ENCODE data around the gene BTN1A1. TPM values are rescaled to one million over a fixed set of nuclear protein-coding genes. Genes with fewer than 3 reads are reported as not detected.
A peak's percentile ranks its signal among the peaks of the same experiment; 100 is the strongest.

The BTN1A1 gene
- total and polyA plus RNA-seq, 9 of the 15 experiments (the other 6 are each of a cell fraction or from before 2014, with no cell fraction given) = 0.01 to 0.15 (median 0.06) TPM; not detected in 4

- TF ChIP-seq ZNF785 (CRISPR knock-in tag; IDR thresholded peaks at IDR 0.05) = no peak
- TF ChIP-seq SNRNP70 (optimal IDR thresholded peaks at IDR 0.05; ENCODE audit: low read depth, low read length) = no peak
- no peak for TF ChIP-seq ZBTB1 (CRISPR knock-in tag; IDR thresholded peaks at IDR 0.05; ENCODE audit: borderline replicate concordance, low read depth)
- no peak for TF ChIP-seq ASH1L (IDR thresholded peaks at IDR 0.05; ENCODE audit: borderline replicate concordance, low read depth, partially characterized antibody)
- TF ChIP-seq PHB (CRISPR knock-in tag; IDR thresholded peaks at IDR 0.05) = no peak
- TF ChIP-seq GTF2E2 (tag; IDR thresholded peaks at IDR 0.05) = no peak
- TF ChIP-seq, protein P1, sequence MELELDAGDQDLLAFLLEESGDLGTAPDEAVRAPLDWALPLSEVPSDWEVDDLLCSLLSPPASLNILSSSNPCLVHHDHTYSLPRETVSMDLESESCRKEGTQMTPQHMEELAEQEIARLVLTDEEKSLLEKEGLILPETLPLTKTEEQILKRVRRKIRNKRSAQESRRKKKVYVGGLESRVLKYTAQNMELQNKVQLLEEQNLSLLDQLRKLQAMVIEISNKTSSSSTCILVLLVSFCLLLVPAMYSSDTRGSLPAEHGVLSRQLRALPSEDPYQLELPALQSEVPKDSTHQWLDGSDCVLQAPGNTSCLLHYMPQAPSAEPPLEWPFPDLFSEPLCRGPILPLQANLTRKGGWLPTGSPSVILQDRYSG (tag; conservative IDR thresholded peaks at IDR 0.05; ENCODE audit: low read depth) = peak; percentile 78
- TF ChIP-seq MTF1 (CRISPR knock-in tag; IDR thresholded peaks at IDR 0.05; ENCODE audit: borderline replicate concordance) = no peak
- TF ChIP-seq HNRNPUL1 (IDR thresholded peaks at IDR 0.05; ENCODE audit: low read length) = no peak
- TF ChIP-seq ZBTB11 (CRISPR knock-in tag; IDR thresholded peaks at IDR 0.05) = peak in 1 of 3 experiments; percentile 45; a peak in 1 of 6 replicates
- TF ChIP-seq, protein P2, sequence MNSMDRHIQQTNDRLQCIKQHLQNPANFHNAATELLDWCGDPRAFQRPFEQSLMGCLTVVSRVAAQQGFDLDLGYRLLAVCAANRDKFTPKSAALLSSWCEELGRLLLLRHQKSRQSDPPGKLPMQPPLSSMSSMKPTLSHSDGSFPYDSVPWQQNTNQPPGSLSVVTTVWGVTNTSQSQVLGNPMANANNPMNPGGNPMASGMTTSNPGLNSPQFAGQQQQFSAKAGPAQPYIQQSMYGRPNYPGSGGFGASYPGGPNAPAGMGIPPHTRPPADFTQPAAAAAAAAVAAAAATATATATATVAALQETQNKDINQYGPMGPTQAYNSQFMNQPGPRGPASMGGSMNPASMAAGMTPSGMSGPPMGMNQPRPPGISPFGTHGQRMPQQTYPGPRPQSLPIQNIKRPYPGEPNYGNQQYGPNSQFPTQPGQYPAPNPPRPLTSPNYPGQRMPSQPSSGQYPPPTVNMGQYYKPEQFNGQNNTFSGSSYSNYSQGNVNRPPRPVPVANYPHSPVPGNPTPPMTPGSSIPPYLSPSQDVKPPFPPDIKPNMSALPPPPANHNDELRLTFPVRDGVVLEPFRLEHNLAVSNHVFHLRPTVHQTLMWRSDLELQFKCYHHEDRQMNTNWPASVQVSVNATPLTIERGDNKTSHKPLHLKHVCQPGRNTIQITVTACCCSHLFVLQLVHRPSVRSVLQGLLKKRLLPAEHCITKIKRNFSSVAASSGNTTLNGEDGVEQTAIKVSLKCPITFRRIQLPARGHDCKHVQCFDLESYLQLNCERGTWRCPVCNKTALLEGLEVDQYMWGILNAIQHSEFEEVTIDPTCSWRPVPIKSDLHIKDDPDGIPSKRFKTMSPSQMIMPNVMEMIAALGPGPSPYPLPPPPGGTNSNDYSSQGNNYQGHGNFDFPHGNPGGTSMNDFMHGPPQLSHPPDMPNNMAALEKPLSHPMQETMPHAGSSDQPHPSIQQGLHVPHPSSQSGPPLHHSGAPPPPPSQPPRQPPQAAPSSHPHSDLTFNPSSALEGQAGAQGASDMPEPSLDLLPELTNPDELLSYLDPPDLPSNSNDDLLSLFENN (IDR thresholded peaks at IDR 0.05; ENCODE audit: low read depth in 2 of 2, low read length in 2 of 2) = no peak
- TF ChIP-seq ZNF77 (CRISPR knock-in tag; IDR thresholded peaks at IDR 0.05) = no peak
- 0 out of 2 replicates have a peak, but pooled peaks have one; percentile 35 for TF ChIP-seq HINFP (tag; conservative IDR thresholded peaks at IDR 0.05; ENCODE audit: low read depth)
- no peak for TF ChIP-seq ZNF707 (CRISPR knock-in tag; conservative IDR thresholded peaks at IDR 0.05)
- TF ChIP-seq CHD2 (IDR thresholded peaks at IDR 0.05; ENCODE audit: low read depth, low read length) = no peak
- TF ChIP-seq SAFB2 (IDR thresholded peaks at IDR 0.05; ENCODE audit: borderline replicate concordance, low read depth, low read length, severe bottlenecking) = no peak
- TF ChIP-seq, protein P3, sequence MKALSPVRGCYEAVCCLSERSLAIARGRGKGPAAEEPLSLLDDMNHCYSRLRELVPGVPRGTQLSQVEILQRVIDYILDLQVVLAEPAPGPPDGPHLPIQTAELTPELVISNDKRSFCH (CRISPR knock-in tag; IDR thresholded peaks at IDR 0.05) = no peak
- TF ChIP-seq, protein P3 (tag; IDR thresholded peaks at IDR 0.05) = peak; percentile 86
Measured at GRCh38 chr6:26491604-26492003, 8.5 kb upstream of the BTN1A1 start (continued).
